ENCODE measurements around the gene VTCN1.

The VTCN1 gene

DNA sequence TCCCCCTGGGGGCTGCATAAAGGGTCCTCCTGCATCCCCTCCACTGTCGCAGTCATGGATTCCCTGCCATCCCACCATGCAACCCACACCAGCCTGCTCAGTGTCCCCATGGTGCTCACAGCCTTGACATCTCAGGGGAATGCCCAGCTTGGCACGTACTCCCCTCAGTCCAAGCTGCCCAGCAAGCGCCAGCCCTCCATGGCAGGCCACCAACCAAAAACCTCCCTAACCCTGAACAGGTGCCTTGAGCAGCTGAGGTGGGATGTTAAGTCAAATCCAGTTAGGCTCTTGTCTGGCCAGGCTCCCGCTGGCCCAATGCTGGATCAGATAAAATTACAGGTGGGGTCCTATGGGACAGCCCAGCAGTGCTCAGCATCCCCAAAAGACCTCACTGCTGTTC, 341 bp downstream of the VTCN1 start:
- DNase-seq (ENCODE audit: low read depth in 1 of 2, low spot score in 1 of 2), result no peak

DNA sequence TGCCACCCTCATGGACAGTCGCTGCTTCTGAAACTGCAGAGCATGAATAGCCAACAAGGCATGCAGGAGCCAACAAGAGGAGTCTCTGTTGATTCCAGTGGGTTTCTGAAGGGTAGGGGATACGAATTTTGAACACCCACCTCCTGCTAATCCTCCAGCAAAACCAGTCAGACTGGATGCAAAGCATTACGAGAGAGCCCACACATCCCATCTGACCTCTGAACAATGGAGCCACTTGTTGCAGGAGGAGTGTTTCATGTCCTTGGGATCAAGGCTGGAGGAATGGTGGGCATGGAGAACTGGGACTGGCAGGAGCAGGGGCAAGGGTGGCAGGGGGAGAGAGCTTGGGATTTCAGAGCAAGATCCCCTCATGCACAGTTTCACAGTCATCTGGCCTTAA, 1.6 kb downstream of the VTCN1 start:
- no peak for DNase-seq (ENCODE audit: low read depth in 1 of 2, low spot score in 1 of 2)

DNA sequence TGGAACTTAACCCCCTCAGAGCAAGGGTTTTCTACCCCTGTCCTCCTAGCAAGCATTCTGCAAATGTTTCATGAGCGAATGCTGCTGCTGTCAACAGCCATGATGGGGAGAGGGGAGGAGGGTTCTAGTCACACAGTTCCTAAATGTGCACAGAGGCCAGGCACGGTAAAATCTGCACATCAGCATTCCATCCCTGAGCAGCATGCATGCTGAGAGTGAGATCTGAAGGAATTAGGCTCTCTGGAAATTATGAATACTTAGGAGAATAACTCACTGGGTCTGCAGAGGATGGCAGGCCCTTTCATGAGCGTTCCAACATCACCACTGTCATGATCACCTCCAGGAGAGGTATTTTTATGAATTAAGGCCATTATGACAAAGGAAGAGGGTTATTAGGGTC, 2.1 kb downstream of the VTCN1 start:
- DNase-seq (ENCODE audit: low read depth in 1 of 2, low spot score in 1 of 2), result no peak

DNA sequence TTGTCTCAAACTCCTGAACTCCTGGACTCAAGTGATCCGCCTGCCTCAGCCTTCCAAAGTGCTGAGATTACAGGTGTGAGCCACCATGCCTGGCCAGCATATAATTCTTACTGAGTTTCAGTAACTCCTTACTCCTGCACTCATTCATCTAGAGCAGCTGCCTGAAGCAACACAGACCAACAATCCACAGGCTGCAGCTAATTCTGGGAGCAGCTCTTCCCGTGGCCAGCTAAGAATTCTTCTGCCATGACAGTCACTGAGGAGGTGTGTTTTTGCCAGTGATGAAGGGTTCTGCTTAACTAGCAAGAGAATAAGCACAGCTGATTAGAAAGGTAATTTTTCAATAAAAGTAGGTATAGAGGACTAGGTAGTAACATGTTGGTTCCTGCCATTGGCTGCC, 5.4 kb downstream of the VTCN1 start:
- no peak for DNase-seq (ENCODE audit: low read depth in 1 of 2, low spot score in 1 of 2)

DNA sequence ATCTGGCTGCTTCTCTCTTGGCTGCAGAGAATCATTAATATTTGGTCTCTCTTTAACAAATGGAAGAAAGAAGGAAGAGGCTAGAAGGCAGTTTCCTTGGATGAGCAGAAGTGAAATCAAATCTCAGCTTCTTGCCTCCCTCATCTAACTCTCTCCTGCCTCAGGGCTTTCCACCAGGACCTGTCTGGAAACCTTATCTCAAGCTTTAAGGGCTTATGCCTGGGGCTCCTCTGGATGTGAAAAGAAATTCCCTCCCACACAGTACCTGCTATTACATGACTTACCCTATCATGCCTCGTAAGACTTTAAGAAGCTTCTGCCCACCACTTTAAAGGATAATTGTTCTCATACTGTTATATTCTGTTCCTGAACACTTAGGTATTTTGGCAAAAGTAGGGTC, 8.9 kb downstream of the VTCN1 start:
- DNase-seq (ENCODE audit: low read depth in 1 of 2, low spot score in 1 of 2), result no peak

DNA sequence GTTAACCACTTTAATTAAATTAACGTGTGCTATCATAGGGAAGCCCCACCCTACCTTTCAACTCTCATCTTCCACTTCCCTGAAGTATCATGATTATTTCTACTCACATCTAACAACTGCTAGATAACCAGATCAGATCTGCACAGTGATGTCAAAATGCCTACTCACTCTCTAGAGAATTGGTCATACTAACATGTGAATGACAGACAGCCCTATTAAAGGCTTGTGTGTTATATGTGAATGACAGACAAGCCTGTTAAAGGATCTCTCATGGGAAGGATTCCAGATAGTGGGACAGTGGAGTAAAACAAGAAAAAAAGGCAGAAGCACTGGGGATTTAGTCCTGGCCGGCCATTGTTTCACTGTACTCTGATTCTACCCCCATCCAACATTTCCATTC, 12.6 kb downstream of the VTCN1 start:
- DNase-seq (ENCODE audit: low read depth in 1 of 2, low spot score in 1 of 2), result no peak

DNA sequence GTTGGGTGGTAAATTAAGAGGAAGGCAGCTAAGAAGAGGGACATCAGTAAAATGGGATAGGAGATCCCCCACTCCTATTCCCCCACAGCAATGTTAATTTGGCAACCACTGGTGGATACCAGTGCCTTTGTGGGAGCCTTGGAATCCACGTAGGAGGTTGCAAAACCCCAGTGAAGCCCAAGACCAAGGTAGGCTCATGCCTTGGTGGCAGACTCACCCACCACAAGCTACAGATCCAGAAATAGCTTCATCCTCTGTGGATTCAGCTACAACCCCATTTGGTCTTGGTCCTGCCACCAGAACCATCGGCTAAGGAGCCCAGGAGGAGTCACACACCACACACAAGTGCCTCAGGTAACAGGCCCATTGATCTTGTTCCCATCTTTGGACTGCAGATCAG, 21.0 kb downstream of the VTCN1 start:
- no peak for DNase-seq (ENCODE audit: low read depth in 1 of 2, low spot score in 1 of 2)

DNA sequence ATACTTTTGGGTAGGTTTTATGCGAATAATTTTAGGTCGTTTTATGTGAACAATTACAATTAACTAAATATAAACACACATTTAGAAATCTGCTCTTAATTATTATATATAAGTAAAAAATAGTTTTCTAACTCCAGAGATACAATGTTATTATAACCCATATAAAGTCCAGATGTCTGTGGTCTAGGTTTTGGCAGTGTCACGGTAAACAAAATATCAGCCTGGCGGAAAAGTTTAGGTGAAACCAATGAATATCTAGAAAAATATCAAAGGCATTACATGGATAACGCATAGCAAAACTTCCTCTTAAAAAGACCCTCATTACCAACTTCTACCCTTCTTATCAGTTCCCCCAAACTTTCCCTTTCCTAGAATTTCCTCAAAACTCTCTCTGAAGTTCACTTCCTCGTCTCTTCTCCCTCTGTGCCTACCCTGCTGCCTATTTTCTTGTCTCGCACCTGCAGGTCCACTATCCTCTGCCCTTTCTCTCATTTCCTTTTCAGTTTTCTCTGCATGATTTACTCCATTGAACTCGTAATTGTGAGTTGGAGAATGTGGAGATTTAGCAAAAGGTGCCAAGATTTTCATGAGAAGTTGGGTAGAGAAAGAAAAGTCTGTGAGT, 21.8 kb downstream of the VTCN1 start:
- DNase-seq (ENCODE audit: low read depth in 1 of 2, low spot score in 1 of 2), result no peak

DNA sequence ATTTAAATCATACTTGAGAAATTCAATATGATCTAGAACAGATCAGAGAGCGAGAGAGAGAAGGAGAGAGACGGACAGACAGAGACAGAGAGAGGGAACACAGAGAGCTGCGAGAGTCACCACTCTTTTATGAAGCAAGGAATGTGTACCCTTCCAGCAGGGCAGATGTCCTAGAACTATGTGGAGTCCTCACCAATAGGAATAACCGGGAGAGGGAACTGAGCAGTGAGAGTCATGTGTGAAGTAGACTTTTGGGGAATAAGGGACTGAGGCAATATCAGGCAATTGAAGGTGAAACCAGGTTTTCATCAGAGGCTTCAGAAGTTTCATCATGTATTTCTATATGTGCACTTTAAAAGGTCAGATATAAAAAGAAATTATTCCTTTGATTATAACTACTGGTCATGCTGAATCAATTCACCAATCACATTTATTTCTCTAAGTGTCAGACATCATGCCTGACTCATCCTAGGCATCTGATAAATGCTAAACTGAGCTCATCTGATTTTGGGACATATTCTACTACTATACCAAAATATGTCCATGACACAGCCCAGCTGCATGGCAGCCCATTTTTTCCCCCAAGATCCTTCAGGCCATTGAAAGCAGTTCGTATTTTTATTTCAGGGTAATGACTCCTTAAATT, 22.4 kb downstream of the VTCN1 start:
- no peak for DNase-seq (ENCODE audit: low read depth in 1 of 2, low spot score in 1 of 2)

DNA sequence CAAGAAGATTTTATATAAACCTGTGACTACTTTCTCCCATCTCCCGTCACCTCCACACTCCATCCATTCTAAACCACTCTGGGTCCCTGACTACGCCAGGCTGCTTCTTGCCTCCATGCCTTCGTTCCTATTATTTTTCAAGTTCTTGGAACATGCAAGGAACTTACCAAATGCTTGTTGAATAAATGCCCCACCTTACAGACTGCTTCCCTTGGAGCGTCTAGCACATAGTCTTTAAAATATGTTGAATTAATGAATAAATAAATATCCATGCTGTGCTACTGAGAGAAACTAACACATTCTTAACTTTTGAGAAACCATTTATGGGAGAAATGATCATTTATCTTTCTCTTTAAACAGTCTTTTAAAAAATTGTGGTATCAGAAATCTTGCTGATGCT, 27.6 kb downstream of the VTCN1 start:
- DNase-seq (ENCODE audit: low read depth in 1 of 2, low spot score in 1 of 2), result no peak

DNA sequence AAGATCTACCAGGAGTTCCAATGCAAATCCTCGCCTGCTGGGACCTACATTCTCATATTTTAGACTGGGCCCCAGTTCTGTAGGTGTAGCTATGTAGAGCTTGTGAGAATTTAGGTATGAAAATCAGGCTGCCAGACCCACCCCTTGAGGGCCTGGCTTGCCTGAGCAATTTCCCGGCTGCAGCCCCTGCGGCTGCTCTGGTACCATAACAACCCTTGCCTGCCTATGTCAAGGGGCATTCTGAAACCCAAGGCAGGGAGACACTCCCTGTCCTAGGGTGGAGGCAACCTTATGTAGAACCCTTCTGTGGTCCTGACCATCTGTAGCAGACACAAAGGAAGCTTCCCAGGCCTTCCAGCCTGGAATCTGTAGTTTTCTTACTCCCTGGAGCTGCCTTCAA, 28.4 kb downstream of the VTCN1 start:
- DNase-seq (ENCODE audit: low read depth in 1 of 2, low spot score in 1 of 2), result no peak

DNA sequence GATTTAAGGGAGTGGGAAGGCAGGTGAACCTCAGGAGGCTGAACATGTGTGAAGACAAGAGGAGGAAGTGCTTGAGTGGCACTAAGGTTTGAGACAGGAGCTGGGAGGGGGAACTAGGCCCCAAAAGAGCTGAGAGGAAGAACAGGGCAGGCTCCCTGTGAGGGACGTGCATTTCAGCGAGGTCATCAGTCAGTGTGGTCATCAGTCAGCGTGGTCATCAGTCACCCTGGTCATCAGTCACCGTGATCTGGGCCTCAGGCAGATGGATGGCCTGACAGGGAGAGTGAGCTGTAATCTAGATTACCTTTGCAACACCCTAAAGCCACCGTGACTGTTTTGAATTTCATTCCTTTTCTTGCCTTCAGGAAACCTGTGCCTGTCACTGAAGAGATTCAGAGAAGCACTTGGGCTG, 29.1 kb downstream of the VTCN1 start:
- DNase-seq (ENCODE audit: low read depth in 1 of 2, low spot score in 1 of 2), result no peak

DNA sequence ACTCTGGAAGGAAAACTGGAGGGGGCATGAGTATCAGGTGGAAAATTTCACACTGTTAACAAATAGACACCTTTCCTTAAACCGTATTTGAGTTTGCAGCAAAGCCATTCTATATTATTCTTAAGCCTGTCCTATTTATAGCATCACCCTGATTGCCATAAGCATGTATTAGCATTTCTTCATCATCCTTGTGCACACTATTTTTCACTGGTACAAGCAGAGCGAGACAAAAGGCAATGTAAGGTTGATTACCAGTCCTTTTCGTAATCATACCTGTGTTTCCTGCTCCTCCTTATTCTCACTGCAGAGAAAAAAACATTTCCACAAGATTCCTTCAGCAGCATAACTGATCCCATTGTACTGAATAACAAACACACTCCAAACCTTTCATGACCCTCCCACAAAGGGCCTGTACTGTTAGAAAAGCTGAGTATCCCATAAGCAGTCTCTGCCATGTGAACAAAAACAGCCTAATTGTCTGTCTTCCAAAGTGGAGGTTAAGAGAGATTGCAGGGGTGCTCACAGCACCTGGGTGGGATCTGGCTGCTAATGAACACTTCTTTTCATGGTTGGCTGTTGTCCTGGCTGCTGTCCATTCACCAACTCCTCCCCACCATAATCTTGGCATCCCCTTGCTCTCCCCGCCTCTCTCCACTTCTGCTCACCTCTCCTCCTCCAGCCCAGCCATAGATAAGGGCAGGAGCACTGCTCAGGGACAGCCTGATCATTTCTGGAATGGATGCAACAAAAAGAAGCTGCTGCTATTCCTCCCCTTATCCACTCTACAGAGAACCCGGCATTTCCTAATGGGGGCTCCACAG, 30.4 kb downstream of the VTCN1 start:
- no peak for DNase-seq (ENCODE audit: low read depth in 1 of 2, low spot score in 1 of 2)

DNA sequence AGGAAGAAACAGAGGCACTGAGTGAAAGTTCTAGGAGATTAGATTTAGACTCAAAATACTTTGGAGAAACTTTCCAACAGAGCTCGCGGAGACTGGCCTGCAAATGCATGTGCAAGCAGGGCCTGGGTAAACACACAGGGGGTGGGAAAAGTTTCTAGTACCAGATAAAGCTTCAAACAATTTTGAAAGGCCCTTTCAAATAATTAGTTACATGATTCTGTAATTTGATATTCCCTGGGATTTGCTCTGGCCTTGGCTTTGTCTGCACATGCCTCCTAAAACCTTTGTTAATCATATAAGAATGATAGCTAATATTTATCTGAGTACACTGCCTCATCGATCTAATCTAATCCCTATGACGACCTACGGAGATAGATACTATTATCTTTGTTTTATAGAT, 31.3 kb downstream of the VTCN1 start:
- DNase-seq (ENCODE audit: low read depth in 1 of 2, low spot score in 1 of 2), result no peak

DNA sequence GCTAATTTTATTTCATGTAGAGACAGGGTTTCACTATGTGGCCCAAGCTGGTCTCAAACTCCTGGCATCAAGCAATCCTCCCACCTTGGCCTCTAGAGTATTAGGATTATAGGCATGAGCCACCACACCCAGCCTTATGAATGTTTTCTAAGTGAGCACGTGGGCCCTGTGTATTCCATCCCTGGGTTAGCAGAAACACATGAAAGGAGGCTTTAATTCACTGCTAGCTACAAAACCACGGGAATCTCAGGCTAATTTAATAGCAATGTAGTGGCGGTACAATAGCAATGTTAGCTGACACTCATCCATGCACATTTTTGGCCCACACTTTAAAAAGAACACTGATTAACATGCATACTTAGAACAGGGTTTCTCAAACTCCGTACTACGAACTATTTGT, 32.0 kb downstream of the VTCN1 start:
- DNase-seq (ENCODE audit: low read depth in 1 of 2, low spot score in 1 of 2), result no peak

DNA sequence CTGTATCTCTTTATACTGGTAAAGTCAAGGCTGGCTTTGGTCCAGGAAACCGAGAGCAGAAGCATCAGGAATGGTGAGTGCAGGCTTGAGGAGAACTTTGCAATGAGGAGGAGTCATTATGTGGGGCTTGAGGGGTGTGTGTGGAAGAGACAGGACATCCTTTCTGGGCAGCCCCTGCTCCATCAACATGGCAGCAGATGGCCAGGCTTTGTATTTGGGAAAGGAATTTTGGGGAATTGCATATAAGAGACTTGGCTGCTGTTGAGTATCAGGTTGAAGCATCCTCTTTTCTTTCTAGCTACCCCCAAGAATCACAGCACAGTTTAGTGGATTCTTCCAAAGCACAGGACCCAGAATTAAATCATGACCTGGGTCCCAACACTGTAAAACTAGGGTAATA, 33.4 kb downstream of the VTCN1 start:
- no peak for DNase-seq (ENCODE audit: low read depth in 1 of 2, low spot score in 1 of 2)

DNA sequence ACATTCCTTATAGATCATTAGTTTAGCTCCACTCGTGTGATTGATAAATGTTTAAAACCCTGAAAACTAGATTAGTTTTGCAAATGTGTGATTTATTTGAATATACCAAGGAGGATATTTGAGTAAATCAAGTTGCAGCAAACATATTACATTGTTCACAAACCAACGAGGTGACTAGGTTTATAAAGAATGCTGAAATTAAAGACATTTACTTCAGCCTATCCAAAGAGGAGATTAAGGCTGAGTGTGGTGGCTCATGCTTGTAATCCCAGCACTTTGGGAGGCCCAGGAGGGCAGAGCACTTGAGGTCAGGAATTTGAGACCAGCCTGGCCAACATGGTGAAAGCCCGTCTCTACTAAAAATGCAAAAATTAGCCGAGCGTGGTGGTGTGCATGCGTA, 34.1 kb downstream of the VTCN1 start:
- DNase-seq (ENCODE audit: low read depth in 1 of 2, low spot score in 1 of 2), result no peak

DNA sequence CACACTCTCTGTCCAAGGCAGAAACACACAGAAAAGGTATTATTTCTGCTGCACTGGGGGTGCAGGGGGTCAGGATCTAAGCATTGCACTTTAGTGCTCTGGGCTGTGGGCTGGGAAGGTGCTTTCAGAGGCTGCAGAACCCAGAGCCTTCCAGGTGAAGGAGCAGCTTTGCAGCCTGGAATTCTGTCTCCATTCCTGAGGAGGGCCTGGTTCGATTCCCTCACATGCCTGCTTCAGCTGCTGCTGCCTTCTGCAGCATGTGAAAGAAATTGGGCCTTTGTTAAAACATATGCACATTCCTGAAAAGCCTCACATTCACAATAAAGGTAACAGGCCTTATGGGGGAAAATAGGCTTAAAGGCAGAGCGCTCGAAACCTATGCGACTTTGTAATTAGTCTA, 35.9 kb downstream of the VTCN1 start:
- no peak for DNase-seq (ENCODE audit: low read depth in 1 of 2, low spot score in 1 of 2)

DNA sequence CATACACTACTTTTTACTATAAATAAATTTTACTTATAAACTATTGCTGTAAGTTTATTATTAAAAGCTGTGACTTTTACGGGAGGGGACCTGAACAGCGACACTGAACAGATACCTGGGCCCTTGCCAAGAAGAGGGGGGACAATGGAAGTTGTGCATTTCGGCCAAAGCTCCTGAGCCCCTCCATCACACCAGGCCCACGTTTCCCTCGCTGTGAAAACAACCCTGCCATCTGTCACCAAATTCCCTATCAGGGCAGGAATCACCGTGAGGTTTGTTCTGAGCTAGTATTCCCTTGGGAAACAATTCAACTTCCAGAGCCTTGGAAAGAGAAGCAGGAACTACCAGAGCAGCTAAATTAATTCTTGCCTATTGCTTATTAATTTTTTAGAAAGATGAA, 37.0 kb downstream of the VTCN1 start:
- DNase-seq (ENCODE audit: low read depth in 1 of 2, low spot score in 1 of 2), result no peak

DNA sequence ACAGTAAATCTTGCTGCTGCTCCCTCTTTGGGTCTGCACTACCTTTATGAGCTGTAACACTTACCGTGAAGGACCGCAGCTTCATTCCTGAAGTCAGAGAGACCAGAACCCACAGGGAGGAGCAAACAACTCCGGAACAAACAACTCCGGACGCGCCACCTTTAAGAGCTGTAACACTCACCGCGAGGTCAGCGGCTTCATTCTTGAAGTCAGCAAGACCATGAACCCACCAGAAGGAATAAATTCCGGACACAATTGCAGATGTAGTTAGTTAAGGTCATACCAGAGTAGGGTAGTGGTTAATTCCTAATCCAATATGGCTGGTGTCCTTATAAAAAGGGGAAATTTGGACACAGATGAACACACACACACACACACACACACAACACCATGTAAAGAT, 37.7 kb downstream of the VTCN1 start:
- no peak for DNase-seq (ENCODE audit: low read depth in 1 of 2, low spot score in 1 of 2)

DNA sequence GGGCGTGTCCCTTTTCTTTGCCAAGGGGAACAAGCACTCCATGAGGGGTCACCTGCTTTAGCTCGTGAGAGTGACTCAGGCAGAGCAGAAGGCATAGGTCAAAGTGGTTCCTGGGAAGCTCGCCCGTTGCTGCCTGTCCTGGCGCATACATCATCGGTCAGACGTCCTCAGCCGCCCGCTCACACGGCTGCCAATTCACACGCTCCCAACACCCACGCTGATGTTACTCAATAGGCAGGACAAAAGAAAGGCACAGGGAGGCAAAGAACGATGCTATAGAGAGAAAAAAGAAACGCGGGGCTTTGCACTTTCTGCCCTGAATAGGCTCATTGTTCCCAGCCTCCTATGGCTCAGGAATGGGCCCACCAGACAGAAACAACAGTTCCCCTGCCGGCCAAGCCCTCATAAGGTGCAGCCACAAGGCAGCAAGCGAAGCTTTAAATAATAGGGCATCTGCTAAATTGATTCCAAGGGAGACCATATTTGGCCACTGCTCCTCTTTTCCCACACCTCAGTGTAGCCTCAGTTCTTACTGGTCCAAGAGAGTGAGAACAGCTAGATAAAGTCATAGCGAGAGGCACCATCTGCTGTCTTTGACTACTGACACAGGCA, 38.7 kb downstream of the VTCN1 start:
- no peak for DNase-seq (ENCODE audit: low read depth in 1 of 2, low spot score in 1 of 2)
